Nucleus accumbens (tissue), 56 donors: ENCODE measurements around the gene GPNMB.
"Not testable (repeated sequence)": the region's sequence is repeated elsewhere in the genome, so short reads cannot be mapped to it uniquely, and the experiment has no call there.

Experiments used
- DNase-seq, 56 donors: peaks; one replicate each; lab custom pipeline; 2025; lab: John Stamatoyannopoulos, UW

The GPNMB gene

GRCh38 chr7:23298141-23298881 is 51.7 kb downstream of the GPNMB start:
- DNase-seq: peak in 1 of 56 donors; percentile 1

- peak; percentile 65 to 98 (median 92) for DNase-seq
These were observed 52.6 kb downstream of the GPNMB start, which contains the start of gene MALSU1 for GRCh38 chr7:23298885-23299769. Gene MALSU1, plus strand, starts transcription at chr7:23299339. Its CDS starts 14 bp downstream, at chr7:23299353.

DNA sequence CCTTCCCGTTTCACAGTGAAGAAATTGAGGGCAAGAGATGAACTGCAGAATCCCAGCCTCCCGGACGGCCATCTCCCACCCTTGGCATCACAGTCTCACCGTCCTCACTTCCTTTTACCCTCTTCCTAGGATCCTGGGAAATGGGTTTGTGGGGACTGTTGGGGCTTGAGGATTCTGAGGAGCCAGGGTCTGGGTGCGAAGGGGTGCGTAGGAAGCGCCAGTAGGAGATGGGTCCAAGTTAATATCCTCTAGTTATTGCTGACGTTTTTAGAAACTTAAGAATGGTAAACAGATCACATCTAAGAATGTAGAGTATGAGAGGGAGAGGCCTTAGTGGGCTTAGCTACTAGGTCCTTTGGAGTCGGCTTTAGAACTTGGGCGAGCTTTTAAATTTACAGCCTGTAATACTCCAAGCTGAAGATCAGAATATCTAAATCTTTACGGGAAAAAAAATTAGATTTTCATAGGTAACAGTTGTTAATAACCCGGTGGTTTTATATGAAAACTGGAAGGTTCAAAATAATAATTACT is 53.3 kb downstream of the GPNMB start:
- DNase-seq: peak in 3 of 56 donors; percentile 31 to 48 (median 32)

DNA sequence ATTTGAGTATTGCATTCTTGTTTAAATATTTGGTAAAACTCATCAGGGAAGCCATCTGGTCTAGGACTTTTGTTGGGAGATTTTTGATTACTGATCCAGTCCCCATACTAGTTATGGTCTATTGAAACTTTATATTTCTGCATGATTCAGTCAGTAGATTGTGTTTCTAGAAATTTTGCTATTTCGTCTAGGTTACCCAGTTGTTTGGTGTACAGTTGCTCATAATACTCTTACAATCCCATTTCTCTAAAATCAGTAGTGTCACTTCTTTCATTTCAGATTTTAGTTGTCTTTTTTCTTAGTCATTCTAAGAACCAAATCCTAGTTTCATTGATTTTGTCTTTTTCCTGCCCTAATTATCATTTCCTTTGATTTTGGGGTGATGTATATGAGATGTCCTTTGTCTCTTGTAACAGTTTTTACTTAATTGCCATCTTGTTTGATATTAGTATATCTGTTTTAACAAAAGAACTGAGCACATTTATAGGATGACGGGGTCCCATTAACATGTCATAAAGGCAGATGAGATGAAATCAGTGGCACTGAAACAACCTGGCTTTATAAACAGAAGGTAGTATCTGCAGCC is 60.5 kb downstream of the GPNMB start:
- DNase-seq: no peak

DNA sequence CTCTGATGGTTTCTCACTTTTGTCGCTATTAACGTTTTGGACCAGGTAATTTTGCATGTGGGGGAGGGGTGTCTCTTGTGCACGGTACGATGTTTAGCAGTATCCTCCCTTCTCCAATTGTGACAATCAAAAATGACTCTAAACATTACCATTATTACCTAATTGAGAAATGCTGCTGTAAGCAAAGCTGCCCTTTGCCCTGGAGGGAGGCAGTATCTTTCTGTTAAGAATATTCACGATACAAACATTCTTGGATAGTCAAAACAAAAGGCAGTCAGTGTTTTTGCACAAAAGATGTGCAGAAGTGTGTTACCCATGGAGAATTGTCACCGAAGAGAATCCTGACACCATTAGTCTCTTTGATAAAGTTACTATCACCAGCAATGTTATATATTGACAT is 62.2 kb downstream of the GPNMB start:
- DNase-seq: no peak

DNA sequence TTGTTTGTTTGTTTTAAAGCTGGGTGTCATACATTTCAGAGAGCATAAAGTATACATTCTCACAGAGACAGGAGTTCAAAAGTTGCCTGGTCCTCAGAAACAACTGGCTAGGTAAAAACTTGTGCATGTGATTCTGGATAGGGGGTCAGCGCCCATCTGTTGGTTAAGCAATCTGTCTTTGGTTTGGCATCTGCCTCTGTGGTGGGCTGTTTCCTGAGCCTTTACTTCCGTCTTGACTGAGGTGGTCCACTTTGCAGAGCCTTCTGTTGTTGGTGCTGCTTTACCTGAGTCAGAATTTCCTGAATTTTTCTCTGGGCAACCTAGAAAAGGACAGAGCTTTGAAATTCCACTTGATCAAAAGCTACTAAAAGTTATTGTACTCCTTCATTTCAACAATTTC is 65.6 kb downstream of the GPNMB start:
- DNase-seq: not testable (repeated sequence)

DNA sequence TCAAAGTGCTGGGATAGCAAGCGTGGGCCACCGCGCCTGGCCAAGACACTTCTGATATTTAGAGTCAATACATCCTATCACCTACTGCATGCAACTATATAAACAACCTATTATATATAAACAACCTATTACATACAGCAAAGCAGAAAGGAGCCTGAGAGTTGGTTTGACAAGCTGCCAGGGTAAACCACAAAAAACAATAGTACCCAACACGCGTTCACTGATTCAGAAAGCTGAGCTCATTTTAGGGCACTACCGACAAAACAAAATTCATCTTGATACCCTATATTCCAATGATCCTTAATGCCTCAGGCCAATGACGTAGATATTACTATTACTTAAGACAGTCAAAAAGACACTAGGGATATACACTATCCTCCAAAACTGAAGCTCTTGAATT is 68.8 kb downstream of the GPNMB start:
- no peak for DNase-seq
